Stimulated activated CD4-positive, alpha-beta T cell treated with anti-CD3 and anti-CD28 coated beads, Interleukin-1b, Interleukin-23, amount 100 ng/mL, for 4 hours (primary cell): ENCODE results near the gene FHIT.

Experiments used
- DNase-seq, 2 donors: peaks; one replicate each; pipeline ENCODE4 v3.0.0-alpha.2; 2020; ENCODE audit warnings: low read depth in 2 of 2

Gene FHIT

DNA sequence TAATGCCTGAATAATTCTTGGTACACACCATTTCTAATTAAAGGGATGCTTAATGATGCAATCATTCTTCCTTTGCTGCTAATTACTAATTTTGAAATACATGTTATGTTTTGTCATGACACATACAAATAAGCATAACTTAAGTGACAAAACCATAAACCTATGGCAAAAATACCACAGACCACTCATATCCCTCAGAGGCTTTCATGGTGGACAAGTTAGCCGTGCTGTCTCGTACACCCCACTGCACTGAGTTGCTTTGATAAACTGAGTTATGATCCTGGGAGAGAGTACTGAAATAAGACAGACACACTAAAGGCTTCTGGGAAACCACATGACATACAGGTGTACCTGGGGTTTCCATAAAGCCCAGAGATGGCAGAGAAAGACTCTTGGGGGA, 913.8 kb downstream of the FHIT start:
- DNase-seq = no peak

DNA sequence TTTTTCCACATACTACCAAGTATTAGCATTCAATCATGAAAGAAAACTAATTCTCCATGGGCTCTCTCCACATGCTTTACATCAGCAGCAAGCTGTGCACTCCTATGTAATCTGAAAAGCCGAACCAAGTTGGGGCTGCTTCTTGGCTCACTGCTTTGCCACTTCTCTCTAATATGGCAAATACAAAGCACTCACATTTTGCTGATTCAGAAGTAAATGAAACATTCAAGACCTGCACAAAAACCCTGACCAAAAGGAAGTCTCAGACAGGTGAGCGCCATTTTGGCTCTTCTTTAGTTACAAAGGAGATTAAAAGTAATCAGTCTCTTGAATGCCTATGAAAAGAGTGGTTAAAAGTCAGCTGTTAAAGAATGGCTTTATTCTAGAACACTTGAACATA, 915.2 kb downstream of the FHIT start:
- no peak for DNase-seq

DNA sequence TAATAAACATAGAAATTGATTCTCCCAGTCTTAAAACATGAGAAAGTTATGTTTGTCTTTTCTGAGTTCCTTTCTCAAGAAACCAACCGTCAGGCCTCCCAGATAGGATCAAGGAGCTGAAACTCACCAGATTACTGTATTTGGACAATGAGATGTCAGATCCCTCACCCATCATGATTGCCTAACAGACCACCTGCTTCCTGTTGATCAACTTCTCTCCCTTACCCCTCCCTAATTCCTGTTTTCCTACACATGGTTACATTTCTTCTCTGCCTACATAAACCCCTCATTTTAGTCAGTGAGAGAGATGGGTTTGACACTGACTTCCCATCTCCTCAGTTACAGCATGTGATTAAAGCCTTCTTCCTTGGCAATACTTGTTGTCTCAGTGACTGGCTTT, 917.5 kb downstream of the FHIT start:
- no peak for DNase-seq

DNA sequence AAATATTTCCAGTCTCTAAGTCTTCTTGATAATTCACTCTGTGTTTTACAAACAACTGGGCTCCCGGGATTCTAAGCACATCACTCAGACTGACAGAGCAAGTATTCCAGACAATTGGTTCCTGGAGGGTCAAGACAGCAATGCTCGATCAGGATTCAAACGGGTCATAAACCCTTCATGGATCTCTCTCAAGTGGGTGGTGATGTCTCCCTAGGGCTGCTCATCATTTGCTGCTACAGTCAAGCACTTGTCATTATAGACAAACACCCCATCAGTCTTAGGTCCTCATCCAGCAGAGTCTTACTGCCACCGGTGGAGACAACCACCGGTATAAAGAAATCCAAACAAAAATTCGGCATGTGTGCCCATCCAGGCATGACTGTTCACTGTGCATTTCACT, 921.1 kb downstream of the FHIT start:
- no peak for DNase-seq

DNA sequence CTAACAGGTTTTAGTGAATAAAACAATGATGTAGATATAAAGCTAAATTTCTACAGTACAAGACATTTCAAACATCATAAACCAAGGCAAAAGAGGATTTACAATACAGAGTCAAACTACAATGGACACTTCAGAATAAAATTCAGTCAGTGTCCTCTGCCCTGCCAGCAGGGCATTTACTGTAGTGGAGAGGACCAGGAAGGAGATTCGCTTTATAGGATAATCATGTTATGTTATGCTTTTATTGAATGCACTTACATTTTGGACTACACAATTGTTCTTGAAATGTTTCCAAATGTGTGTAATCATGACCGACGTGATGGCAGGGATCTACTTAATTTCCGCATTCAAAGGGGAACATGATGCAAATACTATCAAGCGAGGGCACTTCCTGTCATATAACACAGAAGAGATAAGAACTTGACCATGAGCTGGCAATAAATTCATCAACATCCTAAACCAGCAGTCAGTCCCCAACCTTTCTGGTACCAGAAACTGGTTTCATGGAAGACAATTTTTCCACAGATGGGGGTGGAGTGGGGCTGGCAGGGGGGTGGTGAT, 925.6 kb downstream of the FHIT start:
- no peak for DNase-seq

DNA sequence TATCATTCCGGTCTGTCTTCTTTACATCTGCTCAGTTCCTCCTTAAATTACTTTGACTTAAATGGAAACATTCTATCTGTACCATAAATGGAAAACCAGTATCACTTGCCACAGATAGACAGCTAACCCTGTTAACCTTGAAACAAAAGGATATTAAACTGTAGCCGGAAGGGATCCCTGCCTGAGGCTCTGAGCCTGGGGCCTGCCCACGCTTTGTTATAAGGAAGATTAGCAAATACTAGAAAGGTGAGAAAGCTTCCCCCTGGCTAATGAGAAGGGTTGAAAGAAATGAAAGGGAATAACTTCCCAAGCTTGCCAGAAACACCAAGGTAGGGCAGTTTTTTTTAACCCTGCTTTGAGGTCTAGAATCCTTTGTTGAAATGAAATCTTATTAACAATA, 927.6 kb downstream of the FHIT start:
- no peak for DNase-seq

DNA sequence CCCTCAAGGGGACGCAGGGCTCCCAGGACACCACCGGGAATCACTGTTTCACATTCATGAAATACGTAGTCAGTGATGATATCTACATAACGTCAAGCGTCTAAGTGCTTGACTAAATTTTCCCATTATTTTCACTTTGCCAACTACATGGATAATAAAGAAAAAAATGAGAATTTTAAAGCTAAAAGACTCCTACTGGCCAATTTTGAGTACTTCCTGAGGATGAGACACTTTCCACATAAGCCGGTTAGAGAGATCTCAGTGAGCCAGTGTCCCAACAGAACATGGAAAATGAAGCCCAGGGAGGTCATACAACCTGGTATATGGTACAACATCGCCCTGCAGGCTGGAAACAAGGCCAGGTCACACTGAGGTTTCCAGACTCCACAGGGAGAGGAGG, 928.1 kb downstream of the FHIT start:
- no peak for DNase-seq

DNA sequence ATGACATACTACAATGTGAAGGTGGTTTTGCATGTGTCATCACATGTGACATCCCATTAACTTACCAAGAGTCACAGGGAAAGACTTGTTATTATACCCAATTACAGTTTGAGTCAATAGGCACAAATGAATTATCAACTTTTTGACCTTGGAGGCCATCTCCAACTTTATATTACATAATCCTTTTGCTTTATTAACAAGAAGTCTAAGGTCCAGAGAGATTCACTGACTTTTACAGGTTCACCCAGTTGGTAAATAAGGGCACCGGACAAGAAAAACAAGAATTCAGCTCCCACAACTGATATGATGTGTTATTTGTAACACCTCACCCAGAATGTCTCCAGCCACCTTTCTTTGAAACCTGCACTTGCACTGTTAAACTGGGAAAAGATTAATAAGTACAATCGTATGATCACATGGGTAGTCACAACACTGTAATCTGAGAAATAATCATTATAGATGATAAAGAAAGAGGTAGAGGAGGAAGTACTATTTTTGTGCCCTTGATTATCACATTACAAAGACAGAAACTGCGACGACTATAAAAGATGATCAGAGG, 928.9 kb downstream of the FHIT start:
- no peak for DNase-seq

DNA sequence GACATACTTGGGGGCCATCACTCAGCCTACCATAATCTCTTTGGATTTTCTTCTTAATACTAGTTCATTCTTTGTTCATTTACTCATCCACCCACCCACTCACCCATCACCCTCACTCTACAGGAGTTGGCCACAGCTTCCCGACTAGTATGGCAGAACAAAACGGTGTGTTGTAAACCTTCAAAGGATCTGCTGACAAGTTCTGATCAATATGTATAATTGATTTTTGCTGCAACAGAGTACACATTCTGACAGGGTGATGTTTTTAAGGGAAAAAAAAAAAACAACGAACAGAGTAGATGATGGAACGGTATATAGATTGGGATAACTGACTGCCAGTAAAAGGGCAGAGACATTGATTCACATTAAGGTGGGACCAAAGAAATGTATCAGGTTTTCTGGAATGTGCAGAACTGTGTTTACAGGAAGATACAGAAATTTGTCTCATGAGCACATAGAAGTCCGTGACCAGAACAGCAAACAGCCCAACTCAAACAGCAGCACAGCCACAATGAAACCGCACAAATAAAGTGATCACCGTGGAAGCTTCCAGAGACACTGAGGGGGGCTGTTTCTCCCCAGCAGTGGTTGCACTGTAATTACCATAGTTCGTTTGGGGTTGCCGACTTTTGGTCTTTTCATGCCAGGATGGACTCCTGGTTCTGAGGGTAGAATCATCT, 931.9 kb downstream of the FHIT start:
- DNase-seq = no peak

DNA sequence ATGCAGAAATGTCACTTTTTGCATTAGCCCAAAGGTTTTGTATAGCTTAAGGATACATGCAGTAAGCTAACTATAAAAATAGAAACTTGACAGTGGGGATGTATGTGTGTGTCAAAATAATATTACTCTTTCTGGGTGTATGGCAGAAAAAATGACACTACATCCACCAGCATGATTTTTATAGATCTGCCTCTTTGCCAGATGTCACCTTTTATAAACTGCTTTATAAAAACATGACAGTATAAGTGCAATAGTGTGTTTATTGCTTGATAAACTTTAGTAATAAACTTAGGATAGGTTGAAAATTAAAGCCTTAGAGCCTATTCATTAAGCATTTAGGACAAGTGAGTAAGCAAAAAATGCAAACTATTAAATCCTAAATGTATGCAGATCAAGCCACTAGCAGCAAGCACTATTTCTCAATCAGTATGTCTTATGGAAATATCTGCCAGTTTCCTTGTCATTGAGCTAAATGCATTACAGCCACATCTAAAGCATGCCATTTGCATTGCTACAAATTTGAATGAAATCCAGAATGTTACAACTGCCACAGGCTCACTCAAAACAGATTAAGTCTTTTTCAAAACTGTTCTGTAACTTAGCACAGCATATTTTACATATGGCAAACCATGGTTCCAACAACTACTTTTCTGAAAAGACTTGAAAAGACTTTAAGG, 935.0 kb downstream of the FHIT start:
- no peak for DNase-seq

DNA sequence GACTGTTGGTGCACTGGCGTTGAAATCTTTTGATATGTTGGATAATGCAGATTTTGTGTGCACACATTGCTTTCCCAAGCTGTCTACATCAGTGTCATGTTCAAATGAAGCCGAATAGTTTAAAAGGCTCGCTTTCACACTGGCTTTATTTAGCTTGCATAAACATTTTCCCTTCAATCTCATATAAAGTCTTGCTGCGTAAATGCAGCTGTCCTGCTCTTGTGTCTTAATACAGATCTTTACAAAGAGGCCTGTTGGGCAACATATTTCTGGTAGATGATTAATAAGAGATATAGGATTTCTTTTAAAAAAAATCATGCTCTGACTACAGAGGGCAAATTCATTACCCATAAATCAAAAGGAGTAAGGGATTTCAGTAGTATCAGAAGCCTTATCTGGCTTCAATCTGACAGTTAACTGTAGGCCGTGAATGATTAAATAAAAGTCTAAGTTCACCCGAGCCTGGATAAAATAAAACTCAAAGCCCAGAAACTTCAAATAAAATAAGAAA, 937.2 kb downstream of the FHIT start:
- no peak for DNase-seq

DNA sequence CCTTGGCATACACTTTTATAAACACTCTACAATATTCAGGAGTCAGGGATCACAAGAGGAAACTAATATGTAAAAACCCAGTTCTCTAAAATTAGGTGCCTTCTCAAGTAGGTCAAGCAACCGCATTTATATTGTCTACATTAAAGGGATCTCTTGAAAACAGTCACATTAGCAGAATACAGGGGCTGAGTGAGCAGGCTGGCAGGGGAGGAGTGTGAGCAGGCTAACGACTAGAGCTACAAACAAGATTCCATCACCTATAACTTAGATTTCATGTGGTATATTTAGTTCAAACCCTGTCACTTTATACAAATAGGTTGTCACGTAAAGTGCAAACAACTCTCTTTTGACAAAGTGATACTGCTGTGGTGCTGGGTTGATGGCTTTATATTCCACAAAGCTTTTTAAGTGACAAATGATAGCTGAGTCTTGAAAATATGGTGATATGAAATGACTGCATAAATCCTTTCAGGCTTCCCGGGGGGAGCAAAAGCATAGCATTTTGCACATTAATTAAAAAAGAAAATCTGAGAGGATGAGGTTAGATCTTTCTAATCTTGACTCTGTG, 937.9 kb downstream of the FHIT start:
- no peak for DNase-seq

DNA sequence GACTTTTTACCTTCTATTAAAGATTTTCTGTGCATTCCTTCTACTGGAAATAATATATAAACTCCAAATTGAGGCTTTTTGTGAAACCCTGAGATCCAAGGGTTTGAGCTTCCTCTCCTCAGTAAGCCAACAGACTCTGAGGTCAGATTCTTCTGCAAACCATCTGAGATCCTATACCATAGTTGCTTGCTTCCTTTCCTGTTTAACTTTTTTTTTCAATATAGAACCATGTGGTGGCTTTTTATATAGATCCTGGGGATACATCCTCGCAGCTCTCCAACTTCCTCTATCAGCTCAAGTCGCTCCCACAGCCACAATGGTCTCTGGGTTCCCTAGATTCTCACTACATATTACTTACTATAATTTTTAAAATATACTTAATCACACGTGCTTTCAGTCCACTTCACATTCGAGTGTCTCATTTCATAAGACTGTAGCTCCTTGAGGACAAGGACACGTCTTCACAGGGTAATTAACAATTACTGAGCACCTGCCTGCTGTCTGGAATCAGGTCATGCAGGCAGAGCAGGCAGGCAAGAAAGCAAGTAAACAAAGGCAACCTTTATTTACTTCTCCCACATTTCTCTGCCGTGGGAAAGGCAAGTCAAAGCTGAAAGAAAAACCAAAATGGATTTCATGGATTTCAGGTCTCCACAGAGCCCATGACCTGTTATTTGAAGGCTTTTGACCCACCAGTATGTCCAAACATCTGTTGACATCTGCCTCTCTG, 941.5 kb downstream of the FHIT start:
- no peak for DNase-seq

DNA sequence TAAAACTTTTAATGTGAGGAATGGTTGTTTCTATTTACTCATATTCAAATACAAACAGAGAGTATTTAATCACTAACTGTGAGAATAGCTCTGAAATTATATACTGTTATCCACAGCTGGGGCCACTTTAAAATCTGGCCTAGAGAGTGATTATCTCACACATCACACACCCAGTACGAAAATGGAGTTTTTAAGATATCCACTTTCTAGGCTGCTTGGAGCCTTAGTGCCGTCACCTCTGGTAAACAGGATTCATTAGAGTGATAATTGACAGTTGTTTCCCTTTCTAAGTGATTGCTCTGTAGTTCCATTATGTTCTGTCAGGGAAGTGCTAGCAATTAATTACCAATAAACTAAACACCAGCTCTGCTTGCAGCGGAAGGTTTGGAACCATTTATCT, 942.4 kb downstream of the FHIT start:
- DNase-seq = no peak

DNA sequence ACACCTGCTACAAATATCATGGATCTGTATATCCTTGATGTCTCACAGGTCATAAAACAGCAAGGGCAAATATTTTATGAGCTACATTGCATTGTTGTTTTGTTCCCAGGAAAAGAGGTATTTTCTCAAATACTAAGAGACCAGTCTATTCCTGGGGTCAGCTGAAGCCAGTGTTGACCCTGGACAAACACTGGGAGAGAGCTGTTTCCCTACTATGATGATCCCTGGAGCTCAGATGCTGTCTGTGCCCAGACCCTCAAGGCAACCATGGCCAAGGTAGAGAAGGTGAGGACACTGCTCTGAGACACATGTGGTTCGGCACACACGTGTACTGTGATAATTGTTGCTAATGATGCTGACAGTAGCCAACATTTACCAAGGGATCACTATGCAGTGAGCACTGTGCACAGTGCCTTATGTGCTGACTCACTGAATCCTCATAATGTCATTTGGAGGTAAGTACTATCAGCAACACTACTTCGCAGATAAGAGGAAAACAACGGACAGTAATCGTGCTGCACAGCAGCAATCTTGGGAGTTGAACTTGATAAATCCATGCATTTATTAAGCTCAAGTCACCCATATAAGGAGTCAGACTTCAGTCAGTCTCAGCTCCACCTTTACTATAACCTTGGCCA, 943.6 kb downstream of the FHIT start:
- DNase-seq = no peak

DNA sequence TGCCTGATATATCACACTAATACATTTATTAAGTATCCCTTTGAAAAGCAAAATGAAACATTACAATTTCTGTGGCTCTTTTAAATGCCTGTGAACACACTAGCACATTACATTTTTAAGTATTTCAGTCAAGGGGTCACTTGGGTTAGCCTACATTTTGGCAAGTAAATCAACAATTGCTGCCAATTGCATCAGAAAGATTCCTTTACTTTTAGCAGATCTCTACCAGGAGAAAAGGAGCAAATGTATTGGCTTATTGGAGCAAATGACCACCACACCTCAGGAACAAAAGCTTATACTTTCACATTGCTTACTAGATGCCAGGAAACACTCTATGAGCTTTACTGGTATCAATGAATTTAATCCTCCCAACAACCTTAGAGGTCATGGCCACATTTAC, 947.1 kb downstream of the FHIT start:
- DNase-seq = no peak

DNA sequence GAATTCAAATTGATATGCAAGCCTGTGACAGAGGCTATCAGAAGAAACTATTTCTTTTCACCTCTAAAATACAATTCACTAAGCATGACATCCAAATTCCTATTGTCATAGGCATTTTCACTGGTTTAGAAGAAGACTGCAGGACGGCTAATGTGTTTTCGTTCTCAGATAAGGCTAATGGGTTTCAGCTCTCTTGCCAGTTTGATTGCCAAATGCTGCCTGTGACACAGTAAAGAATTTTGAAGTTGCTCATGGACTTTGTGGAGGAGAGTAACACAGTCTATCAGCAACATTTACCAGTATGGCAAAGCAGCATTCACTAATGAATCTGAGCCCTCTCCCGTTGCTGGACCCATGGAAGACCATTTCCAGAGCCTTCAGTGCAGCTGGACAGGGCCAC, 948.1 kb downstream of the FHIT start:
- no peak for DNase-seq

DNA sequence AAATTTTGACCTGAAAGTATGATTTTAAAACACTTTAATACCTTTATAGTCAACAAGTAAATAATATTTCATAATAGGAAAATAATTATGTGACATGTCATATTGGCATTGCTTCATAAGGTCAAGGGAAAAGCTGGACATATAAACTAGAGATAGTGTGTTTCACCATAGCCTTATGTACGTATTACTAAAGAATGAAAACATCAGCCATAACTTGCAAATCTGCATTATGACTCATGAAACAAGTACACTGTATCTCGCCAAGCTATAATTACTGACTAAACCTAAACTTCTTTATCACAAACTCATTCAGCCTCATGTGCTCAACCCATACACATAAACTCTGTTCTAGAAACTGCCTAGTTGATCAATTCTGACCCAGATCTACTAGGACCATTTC, 950.1 kb downstream of the FHIT start:
- no peak for DNase-seq

DNA sequence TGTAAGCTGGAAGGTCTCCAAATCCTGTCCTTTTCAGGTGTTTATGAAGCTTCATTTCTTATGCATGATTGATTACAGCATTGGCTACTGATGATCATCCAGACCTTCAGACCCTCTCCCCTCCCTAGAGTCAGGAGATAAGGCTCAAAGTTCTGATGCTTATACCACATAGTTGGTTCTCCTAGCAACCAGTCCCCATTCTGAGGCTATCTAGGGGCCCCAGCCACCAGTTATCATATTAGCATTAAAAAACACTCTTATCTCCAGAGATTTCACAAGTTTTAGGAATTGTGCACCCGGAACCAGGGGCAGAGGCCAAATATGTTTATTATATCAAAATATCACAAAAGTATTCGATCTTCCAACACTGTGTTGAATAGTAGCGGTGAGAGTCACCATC, 953.1 kb downstream of the FHIT start:
- DNase-seq = no peak

DNA sequence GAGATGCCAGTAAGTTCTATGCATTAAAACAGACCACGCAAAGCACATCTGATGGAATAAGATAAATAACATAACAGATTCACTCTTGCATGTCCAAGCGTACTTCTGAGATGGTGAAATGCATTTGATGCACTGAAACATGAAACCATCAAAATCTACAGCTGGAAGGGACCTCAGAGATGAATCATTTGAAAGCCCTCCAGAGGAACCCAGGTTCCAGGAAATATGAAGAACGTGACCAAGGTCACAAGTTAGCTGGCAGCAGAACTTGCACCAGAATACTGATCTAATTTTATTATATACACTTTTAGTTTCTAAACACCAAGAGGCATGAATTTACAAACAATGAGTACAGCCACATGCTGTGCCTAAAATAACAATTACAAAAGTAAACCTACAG, 957.1 kb downstream of the FHIT start:
- no peak for DNase-seq

DNA sequence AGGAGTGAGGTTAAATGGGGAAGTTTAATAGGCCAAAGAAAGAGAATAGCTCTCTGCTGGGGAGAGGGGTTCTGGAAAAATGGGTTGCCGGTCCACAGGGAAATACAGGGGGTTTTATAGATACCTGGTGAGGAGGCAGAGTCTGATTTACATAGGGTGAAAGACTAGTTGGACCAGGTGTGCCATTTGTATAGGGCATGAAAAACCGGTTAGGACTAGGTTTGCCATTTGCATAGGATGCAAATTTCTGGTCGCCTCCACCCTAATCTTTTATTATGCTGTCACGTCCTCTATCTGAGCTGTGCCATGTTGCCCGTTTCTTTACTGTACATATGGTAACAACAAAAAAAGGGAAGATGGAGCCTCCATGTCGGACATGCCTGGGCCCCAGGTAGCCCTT, 960.1 kb downstream of the FHIT start:
- DNase-seq = no peak

DNA sequence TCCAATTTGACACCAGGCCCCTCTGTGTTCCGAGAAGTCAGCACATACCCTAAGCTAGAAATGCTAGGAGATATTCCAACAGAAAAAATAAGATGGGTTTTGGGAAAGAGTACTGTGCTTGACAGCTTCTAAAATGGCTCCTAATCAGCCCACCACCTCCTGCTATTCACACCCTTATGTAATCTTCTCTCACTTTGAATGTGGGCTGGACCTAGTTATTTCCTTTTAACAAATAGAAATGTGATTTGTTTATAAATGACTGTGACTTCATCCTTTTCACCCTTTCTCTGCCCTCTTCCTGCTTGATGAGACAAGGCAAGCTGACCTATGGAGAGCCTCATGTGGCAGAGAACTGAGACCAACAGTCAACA, 961.1 kb downstream of the FHIT start:
- no peak for DNase-seq
